GM10248 (cell line): ENCODE results near the gene AEN.

Experiments
- CTCF ChIA-PET: fragments of 300-600 bp; sonication (Branson Sonifier 250); formaldehyde crosslinking; extraction: SDS; loops from one replicate; lab custom pipeline; 2021; ENCODE audit warnings: antibody characterized with exemption; lab: Yijun Ruan, JAX
- POLR2A ChIA-PET: fragments of 350-650 bp; sonication (Branson Sonifier 250); formaldehyde crosslinking; extraction: SDS; loops from one replicate; lab custom pipeline; 2020; ENCODE audit warnings: antibody characterized with exemption; lab: Yijun Ruan, JAX
- DNase-seq: peaks from one replicate; pipeline ENCODE4 v3.0.0; 2012; ENCODE audit errors: extremely low spot score
- CTCF ChIP-seq: IDR thresholded peaks from 2 replicates; pipeline ENCODE4 v1.5.1; 2012; ENCODE audit warnings: mild to moderate bottlenecking, low read depth; ENCODE audit errors: extremely low read depth, missing control alignments, control extremely low read depth

The AEN gene

GRCh38 chr15:88634449-88634848, 13.3 kb downstream of the AEN start:
- TF ChIP-seq CTCF = no peak
- ChIA-PET POLR2A (no interaction called here), CTCF (interaction anchor here (7.0 kb wide), 1 partner anchor 10 kb away, joined by 73 read pairs; no protein-coding TSS in a partner anchor)
- no peak for DNase-seq

- DNase-seq = no peak
- CTCF ChIA-PET = interaction anchor here (1.1 to 7.0 kb wide), 2 partner anchors 11 to 66 kb away, joined by 3 to 73 read pairs; no protein-coding TSS in a partner anchor
- TF ChIP-seq CTCF = no peak
These were observed 14.2 kb downstream of the AEN start for GRCh38 chr15:88635318-88635717.

GRCh38 chr15:88636050-88636449, 14.9 kb downstream of the AEN start:
- DNase-seq = no peak
- ChIA-PET POLR2A (interaction anchor here (0.6 kb wide), 1 partner anchor 53 kb away, joined by 5 read pairs; no protein-coding TSS in a partner anchor), CTCF (interaction anchor here (1.1 to 7.0 kb wide), 2 partner anchors 12 to 65 kb away, joined by 3 to 73 read pairs; no protein-coding TSS in a partner anchor)

More at GRCh38 chr15:88635318-88635717, 14.2 kb downstream of the AEN start:
- POLR2A ChIA-PET = no interaction called here

GRCh38 chr15:88636654-88637053, 15.5 kb downstream of the AEN start:
- ChIA-PET POLR2A (interaction anchor here (0.6 kb wide), 1 partner anchor 53 kb away, joined by 5 read pairs; no protein-coding TSS in a partner anchor), CTCF (interaction anchor here (7.0 kb wide), 1 partner anchor 12 kb away, joined by 73 read pairs; no protein-coding TSS in a partner anchor)
- no peak for DNase-seq
- TF ChIP-seq CTCF = no peak

More at GRCh38 chr15:88636050-88636449, 14.9 kb downstream of the AEN start:
- no peak for TF ChIP-seq CTCF

GRCh38 chr15:88637436-88637835, 16.3 kb downstream of the AEN start:
- POLR2A ChIA-PET = no interaction called here
- no peak for DNase-seq
- TF ChIP-seq CTCF = no peak
- CTCF ChIA-PET = interaction anchor here (0.7 to 7.0 kb wide), 3 partner anchors 13 to 26 kb away, joined by 3 to 73 read pairs (median 3); no protein-coding TSS in a partner anchor

- no peak for TF ChIP-seq CTCF
- DNase-seq = no peak
- CTCF ChIA-PET = interaction anchor here (0.7 to 7.0 kb wide), 18 partner anchors 9 to 267 kb away, joined by 3 to 73 read pairs (median 4); no protein-coding TSS in a partner anchor
- POLR2A ChIA-PET = interaction anchor here (1.0 to 1.3 kb wide), 6 partner anchors 12 to 450 kb away, joined by 3 to 6 read pairs (median 4); partner anchors contain the start of genes ABHD2, AEN, MRPL46 and MRPS11
These were observed 16.9 kb downstream of the AEN start for GRCh38 chr15:88637841-88638625.
